ENCODE data around the gene EPX. TPM values are rescaled to one million over a fixed set of nuclear protein-coding genes. Genes with fewer than 3 reads are reported as not detected.

EPX gene
- total RNA-seq, 1 experiment from 2014 or later = not detected

DNA sequence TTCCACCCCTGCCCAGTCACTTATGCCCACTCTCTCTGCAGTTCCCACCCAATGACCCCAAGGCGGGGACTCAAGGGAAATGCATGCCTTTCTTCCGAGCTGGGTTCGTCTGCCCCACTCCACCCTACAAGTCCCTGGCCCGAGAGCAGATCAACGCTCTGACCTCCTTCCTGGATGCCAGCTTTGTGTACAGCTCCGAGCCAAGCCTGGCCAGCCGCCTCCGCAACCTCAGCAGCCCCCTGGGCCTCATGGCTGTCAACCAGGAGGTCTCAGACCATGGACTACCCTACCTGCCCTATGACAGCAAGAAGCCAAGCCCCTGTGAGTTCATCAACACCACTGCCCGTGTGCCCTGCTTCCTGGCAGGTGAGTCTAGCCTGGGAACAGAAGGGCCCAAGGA lies 59.6 kb downstream of the EPX start:
- no peak overlapping the region for H3K4me3 ChIP-seq (ENCODE audit: low read length)
- CTCF ChIA-PET = no interaction called here
- H4K20me1 ChIP-seq (ENCODE audit: low read length) = no peaks in the 10 kb centered on the region
- H3F3A ChIP-seq (ENCODE audit: low read length, unreplicated experiment) = no peaks in the 10 kb centered on the region
- peaks cover 5% of the 10 kb centered on the region; the same call in 1 of the 2 replicates for H3K4me1 ChIP-seq (ENCODE audit: insufficient read depth, low read length)
- no peaks in the 10 kb centered on the region for H3K9me2 ChIP-seq (replicated peaks; ENCODE audit: low read length)
- no peaks in the 10 kb centered on the region for H3K9me3 ChIP-seq (ENCODE audit: low read length)
- no peak overlapping the region for H3K4me2 ChIP-seq (ENCODE audit: low read length)
- DNase-seq (no peak), ATAC-seq (no peak)
- TF ChIP-seq, protein P1, sequence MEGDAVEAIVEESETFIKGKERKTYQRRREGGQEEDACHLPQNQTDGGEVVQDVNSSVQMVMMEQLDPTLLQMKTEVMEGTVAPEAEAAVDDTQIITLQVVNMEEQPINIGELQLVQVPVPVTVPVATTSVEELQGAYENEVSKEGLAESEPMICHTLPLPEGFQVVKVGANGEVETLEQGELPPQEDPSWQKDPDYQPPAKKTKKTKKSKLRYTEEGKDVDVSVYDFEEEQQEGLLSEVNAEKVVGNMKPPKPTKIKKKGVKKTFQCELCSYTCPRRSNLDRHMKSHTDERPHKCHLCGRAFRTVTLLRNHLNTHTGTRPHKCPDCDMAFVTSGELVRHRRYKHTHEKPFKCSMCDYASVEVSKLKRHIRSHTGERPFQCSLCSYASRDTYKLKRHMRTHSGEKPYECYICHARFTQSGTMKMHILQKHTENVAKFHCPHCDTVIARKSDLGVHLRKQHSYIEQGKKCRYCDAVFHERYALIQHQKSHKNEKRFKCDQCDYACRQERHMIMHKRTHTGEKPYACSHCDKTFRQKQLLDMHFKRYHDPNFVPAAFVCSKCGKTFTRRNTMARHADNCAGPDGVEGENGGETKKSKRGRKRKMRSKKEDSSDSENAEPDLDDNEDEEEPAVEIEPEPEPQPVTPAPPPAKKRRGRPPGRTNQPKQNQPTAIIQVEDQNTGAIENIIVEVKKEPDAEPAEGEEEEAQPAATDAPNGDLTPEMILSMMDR (conservative IDR thresholded peaks at IDR 0.05; ENCODE audit: low read depth, low read length) = no peak
- TF ChIP-seq EZH2 (IDR thresholded peaks at IDR 0.05; ENCODE audit: low read length, unreplicated experiment) = no peak
- no peak for TF ChIP-seq EZH2phosphoT487 (IDR thresholded peaks at IDR 0.05; ENCODE audit: borderline replicate concordance, low read length)
- intact Hi-C loops (cut with micrococcal nuclease) = no loop called here
- POLR2A ChIA-PET (ENCODE audit: unreplicated experiment) = no interaction called here
- no peak overlapping the region for H3K9ac ChIP-seq (ENCODE audit: low read length)
- no peaks in the 10 kb centered on the region for H3K36me3 ChIP-seq (ENCODE audit: low read depth, low read length)
- H3K27ac ChIP-seq (ENCODE audit: low read length) = no peak overlapping the region
- peaks cover 36% of the 10 kb centered on the region for H3K27me3 ChIP-seq (ENCODE audit: low read length)
- no peaks in the 10 kb centered on the region for H3K79me2 ChIP-seq (ENCODE audit: low read length)
- no TSS peak for BruUV-seq (replicated peaks)
- H2AFZ ChIP-seq (ENCODE audit: low read length) = no peak overlapping the region

DNA sequence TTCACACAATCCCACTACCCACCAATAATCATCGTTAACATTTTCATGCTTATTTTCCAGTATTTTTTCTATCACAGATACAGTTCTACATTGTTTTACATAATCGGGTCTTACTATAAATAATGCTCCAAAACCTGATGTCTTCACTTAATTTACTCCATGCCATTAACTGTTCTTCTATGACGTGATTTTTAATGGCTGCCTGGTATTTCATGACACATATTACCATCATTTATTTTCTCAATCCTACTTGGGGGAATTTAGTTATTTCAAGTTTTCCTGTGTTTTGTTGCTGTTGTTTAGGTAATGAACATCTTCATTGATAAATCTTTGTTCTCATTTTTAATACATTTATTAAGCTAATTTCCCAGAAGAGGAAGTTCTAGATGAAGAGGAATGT lies 60.6 kb downstream of the EPX start:
- CTCF ChIA-PET = interaction anchor here (0.8 kb wide), 1 partner anchor 127 kb away, joined by 4 read pairs; no protein-coding TSS in a partner anchor

More for the DNA sequence above, 60.6 kb downstream of the EPX start:
- H3K4me2 ChIP-seq (ENCODE audit: low read length) = no peak overlapping the region
- H3K27me3 ChIP-seq (ENCODE audit: low read length) = peaks cover 41% of the 10 kb centered on the region
- no peak overlapping the region for H3K27ac ChIP-seq (ENCODE audit: low read length)
- DNase-seq (no peak), ATAC-seq (no peak)
- TF ChIP-seq EZH2 (IDR thresholded peaks at IDR 0.05; ENCODE audit: low read length, unreplicated experiment) (no peak), EZH2phosphoT487 (IDR thresholded peaks at IDR 0.05; ENCODE audit: borderline replicate concordance, low read length) (no peak)
- TF ChIP-seq, protein P1 (conservative IDR thresholded peaks at IDR 0.05; ENCODE audit: low read depth, low read length) = no peak
- H3K9me3 ChIP-seq (ENCODE audit: low read length) = no peaks in the 10 kb centered on the region
- intact Hi-C loops (cut with micrococcal nuclease) = no loop called here
- no peaks in the 10 kb centered on the region for H3F3A ChIP-seq (ENCODE audit: low read length, unreplicated experiment)
- H3K36me3 ChIP-seq (ENCODE audit: low read depth, low read length) = no peaks in the 10 kb centered on the region
- H4K20me1 ChIP-seq (ENCODE audit: low read length) = no peaks in the 10 kb centered on the region
- no peaks in the 10 kb centered on the region for H3K9me2 ChIP-seq (replicated peaks; ENCODE audit: low read length)
- no peak overlapping the region for H3K4me3 ChIP-seq (ENCODE audit: low read length)
- no TSS peak for BruUV-seq (replicated peaks)
- H2AFZ ChIP-seq (ENCODE audit: low read length) = no peak overlapping the region
- H3K79me2 ChIP-seq (ENCODE audit: low read length) = no peaks in the 10 kb centered on the region
- H3K9ac ChIP-seq (ENCODE audit: low read length) = no peak overlapping the region
- H3K4me1 ChIP-seq (ENCODE audit: insufficient read depth, low read length) = peaks cover 5% of the 10 kb centered on the region; the same call in 1 of the 2 replicates
- POLR2A ChIA-PET (ENCODE audit: unreplicated experiment) = no interaction called here

Other genes starting within 250 kb of the EPX start
- 31.6 and 53.4 TPM in 2 replicates for gene CUEDC1, start 237.3 kb upstream of the EPX start, total RNA-seq (2014; rRNA removed)
- 70.1 and 78.1 TPM in 2 replicates for gene VEZF1, start 204.5 kb upstream of the EPX start, total RNA-seq (2014; rRNA removed)
- gene SRSF1, start 185.5 kb upstream of the EPX start, total RNA-seq (2014; rRNA removed) = 325 and 342 TPM in 2 replicates
- 38.0 and 50.3 TPM in 2 replicates for gene DYNLL2, start 109.3 kb upstream of the EPX start, total RNA-seq (2014; rRNA removed)
- gene OR4D1, start 44.3 kb upstream of the EPX start, total RNA-seq (2014; rRNA removed) = not detected in 2 replicates
- gene OR4D2, start 25.7 kb upstream of the EPX start, total RNA-seq (2014; rRNA removed) = not detected in 2 replicates
- 23.9 and 33.1 TPM in 2 replicates for gene MKS1, start 26.5 kb downstream of the EPX start, total RNA-seq (2014; rRNA removed)
- gene LPO, start 45.9 kb downstream of the EPX start, total RNA-seq (2014; rRNA removed) = not detected in 2 replicates
- gene MPO, start 88.2 kb downstream of the EPX start, total RNA-seq (2014; rRNA removed) = not detected in 2 replicates
- gene TSPOAP1, start 136.1 kb downstream of the EPX start, total RNA-seq (2014; rRNA removed) = 4.3 and 8.3 TPM in 2 replicates
- gene SUPT4H1, start 159.5 kb downstream of the EPX start, total RNA-seq (2014; rRNA removed) = 100.0 and 116 TPM in 2 replicates
- gene RNF43, start 224.8 kb downstream of the EPX start, total RNA-seq (2014; rRNA removed) = 3.8 and 8.5 TPM in 2 replicates